HG02973 (cell line): ENCODE results near the gene ITPA.

ENCODE experiments used
- ATAC-seq: cut with Tn5 transposase; IDR thresholded peaks from one replicate; pipeline ENCODE4 v1.9.1; 2021; ENCODE audit warnings: moderate library complexity; ENCODE audit not compliant: unreplicated experiment

The ITPA gene

DNA sequence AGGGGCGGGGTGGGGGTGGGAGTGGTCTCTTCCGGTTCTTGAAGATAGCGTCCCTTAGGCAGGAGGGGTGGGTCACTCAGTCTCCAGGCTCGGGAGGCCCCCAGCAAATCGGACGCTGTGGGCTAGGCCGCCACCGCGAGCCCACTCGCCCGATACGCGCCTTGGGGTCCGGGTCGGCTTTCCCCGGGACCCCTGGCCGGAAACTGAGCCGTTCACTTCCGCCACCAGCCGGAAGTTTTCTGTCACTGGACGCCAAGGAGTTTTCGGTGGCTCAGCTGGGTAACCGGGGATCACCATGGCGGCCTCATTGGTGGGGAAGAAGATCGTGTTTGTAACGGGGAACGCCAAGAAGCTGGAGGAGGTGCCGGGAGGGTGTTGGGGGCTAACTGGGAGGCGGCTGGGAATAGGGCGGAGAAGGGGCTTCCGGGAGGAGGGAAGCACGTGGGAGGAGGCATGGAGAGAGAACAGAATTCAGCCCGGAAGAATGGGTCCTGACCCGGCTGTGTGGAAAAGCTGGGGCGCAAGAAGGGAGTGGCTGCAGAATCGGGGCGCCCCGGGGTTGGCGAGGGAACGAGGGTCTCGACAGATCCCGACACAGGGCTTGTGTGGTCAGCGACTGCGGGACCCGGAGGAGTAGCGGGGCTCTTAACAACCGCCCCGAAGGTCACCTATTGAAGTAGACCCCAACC lies at the start of gene ITPA:
Gene ITPA, plus strand, starts transcription at position 242 of the 689 bp plus-strand sequence. Its CDS starts 54 bp downstream, at position 296.
- no peak for ATAC-seq

DNA sequence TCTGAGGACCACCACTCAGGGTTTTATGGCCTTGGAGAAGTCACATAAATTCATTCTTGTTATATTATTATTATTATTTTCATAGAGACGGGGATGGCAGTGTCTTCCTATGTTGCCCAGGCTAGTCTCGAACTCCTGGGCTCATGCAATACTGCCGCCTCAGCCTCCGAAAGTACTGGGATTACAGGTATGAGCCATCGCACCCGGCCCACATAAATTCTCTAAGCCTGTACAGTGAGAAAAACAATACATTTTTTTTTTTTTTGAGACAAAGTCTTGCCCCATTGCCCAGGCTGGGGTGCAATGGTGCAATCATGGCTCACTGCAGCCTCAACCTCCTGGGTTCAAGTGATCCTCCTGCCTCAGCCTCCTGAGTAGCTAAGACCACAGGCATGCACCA lies 48.9 kb upstream of the ITPA start:
- no peak for ATAC-seq

DNA sequence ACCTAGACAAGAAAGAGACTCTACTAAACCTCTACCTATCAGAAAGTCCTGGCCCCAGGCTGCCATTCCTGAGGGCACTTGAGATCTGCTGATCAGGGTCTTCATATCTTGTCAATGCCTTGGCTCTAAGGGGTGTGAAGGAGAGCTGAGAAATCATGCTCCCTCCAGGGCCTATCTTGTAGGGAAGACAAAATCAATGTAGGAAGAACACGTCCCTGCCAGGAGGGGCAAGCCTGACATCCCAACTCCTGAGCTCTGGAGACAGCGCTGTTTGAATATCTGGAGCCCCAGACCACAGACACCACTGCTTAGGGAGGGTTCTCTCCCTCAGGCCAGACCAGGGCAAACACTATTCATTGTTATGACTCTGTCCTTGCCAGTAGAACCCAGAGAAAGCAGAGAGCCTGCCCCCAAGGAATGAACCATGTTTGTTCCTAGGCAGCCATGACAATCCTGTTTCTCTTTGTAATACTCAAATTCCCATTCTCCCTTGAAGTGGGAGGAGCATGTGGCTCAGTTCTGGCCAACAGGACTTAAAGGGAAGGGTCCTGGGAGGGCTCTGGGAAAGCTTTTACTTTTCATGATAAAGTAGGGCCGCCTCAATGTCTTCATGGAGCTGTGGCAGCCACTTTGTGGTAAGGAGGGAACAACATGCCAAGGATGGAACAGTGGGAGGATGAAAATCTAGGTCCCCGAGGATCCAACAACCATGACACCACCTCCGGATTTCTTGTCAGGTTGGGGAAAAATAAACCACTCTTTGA lies 47.8 kb upstream of the ITPA start:
- ATAC-seq, result no peak

DNA sequence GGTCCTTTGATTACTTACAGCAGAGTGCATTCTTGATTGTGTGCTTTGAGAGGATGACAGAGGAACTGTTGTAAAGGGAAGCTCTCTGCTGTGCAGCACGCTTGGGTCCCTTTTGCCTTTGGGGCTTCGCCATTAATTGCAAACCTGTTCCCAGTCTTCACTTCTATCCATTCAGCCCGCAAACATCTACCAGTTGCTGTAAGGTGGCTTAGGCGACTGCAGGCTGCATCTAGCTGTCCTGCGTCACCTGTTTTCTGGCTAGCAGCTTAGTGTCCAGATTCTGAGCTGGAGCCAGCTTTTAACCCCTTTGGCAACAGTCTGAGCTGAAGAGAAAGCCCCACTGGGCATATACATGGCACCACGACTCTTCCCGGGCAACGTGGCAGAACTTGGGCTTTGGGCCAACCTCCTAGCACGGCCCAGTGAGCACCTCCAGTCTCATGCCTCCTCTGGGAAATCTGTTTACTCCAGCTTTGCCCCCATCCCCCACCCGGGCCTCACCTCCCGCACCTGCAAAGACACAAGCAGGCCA lies 47.2 kb upstream of the ITPA start:
- ATAC-seq, result no peak

DNA sequence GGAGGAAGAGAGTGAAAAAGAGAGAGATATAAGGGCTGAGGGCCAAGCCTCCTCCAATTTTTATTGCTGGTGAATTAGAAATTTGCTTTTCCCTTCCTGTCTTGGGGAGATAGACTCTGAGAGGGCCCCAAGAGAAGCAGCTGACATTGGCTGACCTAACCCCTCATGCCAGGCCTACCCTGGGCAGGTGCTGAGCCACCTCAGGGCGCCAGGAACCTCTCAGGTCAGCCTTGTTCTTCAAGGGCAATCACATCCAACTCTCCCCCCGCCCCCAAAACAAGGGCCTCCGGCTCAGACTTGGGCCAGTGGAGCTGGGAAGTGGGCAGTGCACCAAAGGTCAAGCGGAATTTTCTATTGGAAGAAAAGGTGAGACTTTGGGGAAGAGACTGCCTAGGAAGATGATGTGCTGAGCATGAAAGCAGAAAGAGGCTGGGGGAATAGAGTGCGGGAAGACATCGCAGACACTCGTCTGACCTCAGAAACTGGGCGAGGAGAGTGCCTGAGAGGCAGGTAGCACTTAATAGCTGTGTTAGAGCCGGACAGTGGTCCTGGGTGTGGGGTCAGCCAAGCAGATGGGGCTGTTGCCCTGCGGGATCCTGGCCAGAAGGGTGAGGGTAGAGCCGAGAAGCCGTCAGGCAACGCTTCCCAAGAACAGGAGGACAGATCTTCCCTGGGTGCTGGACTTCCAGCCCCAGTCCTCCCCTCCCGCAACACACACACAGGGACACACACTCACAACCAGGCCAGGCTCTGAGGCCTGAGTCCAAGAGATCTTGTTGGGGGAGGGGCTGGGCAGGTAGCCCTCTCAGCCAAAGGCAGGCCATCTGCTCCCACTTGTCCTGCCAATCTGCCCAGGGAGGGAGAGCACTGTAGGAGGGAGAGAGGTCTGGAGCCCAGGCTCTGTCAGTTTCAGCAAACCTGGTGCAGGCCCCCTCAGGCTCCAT lies 45.9 kb upstream of the ITPA start:
- ATAC-seq, result no peak

DNA sequence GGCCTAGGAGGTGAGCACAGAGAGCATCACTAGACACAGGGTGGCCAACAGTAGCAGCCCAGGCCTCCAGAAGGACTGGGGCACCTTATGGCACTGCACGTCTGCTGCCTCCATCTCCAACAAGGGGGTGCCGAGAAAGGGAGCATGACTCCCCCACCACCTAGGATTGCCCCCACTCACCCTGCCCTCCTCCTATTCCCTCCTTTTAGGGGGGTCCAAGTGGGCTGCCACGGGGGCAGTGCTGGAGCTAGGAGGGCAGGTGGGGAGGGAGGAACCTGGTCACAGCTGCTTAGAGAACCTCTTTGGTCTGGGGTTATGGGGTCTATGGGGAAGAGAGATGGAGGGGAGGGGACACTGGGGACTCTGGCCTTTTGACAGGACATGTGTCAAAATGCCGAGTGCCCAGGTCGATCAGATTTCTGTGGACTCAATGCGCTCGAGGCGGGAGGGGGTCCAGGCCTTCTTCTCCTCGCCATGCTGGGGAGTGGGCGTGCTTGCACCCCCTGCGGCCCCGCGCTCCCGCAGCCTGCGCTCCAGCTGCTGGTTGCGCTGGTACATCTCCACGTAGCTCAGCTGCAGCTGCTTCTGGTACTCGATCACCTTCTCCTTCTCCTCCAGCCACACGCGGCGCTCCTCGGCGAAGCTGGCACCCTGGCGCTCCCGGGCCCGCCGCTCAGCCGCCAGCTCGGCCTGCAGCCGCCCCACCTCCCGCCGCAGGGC lies 45.1 kb upstream of the ITPA start:
- ATAC-seq, result no peak

DNA sequence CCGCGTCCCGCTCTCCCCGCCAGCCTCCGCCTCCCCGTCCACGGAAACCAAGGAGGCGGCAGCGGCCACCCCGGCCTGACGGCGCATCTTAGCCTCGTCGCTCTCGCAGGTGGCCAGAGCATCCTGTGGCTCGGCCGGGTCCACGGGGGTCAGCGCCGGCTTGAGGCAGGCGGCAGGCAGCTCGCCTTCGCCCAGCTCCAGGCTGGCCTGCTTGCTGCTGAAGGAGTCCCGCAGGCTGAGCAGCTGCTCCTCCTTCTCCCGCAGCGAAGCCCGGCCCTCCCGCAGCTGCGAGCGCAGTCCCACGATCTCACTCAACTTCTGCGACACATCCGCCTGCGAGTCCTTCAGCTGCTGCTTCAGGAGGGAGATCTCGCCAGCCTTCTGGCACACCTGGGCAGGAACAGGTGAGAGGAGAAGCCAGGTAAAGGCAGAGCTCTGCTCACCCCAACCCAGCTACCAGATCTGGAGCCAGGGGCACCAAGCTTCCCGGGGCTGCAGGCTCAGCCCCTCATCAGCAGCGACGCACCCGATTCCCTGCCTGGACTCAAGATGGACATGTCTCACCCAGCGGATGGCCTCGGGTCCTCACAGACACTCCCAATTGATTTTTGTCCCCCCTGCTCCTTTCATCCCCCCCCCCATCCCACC lies 44.4 kb upstream of the ITPA start:
- ATAC-seq, result no peak

DNA sequence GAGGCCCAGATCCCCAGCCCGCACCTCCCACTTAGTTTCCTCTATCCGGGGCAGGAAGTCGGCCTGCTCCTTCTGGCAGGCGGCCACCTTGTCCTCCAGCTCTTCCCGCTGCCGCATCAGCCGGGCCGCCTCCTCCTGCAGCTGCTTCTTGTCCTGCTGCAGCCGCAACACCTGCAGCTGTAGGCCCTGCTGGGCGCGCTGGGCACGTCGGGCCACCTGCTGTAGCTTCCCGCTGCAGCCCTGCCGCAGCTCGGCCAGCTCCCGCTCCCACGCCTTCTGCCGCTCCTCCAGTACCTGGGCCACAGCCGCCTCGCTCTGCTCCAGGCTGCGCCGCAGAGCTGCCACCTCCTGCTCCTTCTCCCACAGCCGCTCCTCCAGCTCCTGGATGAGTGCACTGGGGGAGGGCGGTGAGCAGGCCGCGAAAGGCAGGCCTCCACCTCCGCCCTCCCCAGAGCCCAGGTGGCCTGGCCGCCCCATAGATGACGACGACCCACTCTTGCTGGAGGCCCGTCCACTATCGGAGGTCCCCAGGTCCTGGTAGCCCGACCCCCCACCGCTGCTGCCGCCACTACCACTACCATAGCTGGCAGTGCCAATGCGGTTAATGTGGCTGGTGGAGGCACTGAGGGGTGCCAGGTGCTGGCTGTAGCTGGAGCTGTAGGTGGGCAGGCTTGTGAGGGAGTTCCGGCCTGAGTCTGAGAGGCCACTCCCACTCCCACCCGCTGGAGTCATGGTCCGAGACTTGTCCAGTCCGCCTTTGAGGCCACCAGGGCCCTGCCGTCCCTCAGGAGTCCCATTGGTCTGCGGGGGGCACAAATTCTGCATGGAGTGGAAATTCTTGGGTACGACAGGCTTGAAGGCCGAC lies 43.6 kb upstream of the ITPA start:
- no peak for ATAC-seq

DNA sequence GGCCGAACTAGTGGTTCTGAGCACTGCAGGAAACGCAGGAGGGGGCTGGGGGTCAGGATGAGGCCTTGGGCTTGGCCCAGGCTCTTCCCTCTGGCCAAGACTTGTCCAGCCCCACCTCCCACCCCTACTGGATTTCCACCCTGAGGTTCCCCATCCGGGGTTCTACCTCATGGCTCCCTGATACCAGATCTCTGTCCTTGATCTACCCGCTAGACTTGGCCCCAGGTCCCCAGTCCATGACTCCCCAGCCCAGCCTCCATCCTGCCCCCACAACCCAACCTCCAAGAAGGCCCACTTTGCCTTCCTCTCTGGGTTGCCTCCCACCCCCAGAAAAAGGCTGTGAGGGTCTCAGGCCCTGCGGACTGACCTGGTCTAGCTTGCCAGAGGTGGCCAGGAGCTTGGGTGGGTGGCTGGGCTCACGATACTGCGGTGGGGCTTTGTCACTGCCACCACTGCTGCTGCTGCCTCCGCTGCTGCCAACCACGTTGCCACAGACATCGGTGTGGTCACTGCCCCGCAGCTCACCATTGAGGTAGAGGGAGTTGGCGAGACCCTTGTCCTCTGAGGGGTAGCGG lies 42.9 kb upstream of the ITPA start:
- no peak for ATAC-seq

DNA sequence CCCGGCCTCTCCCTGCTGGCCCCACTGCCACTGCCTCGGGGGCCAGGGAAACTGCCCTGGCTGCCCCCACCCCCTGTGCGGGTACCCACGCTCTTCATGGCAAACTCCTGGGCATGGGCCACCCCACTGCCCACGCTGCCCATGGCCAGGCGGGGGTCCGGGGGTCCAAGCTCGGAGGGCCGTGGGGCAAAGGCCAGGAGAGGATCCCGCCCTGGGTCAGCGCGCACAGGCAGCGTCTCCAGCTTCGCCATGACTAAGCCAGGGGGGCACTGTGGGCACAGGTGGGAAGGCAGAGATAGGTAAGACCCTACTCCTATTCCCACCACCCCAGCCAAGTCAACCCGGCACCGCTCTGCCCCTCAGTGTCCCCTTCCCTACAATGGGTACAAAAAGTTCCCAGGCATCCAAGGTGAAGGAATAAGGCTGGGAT lies 42.4 kb upstream of the ITPA start:
- no peak for ATAC-seq

DNA sequence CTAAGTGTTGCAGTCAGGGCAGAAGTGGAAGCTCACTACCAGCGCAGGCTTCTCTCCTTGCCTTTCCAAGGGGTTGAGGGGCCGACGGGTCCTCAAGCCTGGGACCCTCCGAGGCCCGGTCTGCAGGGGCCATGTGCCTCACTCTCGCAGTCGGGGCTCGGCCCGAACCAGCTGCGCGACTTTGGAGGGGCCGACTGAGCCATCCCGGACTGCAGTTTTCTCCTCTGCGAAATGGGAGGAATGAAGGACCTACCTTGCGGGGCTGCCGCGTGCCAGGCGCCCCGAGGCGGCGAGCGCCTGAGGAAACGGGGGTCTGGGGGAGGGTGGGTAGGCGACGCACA lies 41.6 kb upstream of the ITPA start:
- ATAC-seq, result no peak

DNA sequence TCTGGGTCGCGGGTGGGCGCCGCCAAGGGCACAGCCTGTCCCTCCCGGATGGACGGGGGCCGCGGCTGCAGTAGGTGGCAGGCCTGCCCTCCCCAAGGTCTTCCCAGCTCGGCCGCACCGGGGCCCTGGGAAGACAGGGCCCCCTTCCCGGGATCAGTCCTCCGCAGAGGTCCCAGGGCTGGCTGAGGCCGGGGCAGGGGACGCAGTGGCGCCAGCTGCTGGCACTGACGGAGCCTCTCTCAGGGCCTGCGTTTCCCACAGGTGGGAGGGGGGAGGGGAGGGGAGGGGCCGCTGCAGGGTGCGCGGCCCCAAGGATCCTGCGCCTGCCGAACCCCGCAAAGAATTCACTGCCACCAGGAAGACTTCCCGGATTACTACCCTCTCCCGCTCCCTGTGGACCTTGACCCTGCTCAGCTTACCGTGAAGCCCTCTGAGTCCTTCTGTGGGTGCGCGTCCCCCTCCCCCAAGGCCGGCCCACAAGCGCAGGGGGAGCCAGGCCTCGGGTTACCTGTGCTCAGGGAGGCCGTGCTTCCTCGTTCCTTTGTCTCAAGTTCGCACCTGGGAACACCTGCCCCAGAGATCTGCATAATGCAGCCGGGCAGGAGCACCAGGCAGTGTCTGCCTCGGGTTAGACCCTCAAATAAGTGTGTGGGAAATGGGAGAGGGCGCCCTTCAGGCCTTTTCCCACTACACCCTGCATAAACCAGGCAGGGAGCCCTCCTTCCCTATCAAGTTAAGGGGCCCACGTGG lies 41.0 kb upstream of the ITPA start:
- ATAC-seq, result no peak

DNA sequence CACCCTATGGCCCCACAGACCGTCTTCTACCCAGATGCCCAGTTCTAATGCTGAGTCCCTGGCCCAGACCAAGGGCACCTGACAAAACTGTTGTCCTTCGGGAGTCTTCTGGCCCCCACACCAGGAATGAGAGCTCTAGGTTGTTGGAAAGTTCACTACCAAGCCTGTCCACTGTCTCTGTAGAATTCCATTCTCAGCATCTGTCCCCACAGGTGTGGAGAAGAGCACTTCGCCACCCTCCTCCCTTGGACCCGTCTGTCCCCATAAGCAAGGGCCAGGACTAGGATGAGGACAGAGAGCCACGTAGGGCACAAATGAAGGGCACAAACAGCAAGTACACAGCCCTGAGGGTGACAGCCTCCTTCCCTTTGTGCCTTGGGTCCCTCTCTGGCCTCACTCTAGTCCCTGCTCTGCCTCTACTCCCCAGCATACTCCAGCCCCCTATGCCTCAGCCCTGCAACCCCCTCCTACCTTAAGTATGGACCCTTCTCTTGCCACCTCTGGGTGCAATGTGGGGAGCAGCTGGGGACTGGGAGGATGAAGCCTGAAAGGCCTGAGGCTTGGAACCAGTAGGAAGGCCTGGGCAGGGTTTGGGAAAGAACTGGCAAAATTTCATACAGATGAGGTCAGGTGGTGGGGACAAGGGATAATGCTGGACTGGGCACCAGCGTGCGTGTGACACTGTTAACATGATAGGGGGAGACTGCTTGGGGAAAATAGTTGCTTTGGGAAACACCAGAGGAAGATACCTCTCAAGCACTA lies 40.3 kb upstream of the ITPA start:
- ATAC-seq, result no peak

DNA sequence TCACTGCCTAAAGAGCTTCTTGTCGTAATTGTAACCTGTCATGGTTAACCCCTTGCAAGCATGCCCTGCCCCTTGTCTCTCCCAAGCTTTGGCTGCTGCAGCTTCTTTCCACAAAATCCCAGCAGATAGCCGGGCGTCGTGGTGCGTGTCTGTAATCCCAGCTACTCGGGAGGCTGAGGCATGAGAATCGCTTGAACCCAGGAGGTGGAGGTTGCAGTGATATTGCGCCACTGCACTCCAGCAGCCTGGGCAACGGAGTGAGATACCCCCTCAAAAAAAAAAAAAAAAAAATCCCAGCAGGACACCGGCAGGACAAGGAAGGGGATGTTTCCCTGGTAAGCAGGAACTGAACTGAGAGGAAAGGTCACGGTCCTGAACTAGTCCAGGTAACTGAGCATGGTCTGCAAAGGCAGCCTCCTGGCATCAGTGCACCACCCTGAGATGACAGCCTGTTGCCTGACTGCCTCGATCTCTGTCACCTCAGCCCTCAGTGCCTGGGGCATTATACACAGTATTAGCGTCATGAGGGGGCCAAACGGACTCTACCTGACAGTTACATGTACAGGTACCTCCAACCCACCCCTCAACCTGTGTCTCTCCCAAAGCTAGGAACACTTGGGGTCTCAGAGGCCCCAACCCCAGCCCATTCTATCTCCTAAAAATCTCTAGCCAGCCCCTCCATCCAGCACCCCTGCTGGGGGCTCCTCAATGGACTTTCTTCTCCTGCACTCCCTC lies 37.7 kb upstream of the ITPA start:
- ATAC-seq, result no peak

DNA sequence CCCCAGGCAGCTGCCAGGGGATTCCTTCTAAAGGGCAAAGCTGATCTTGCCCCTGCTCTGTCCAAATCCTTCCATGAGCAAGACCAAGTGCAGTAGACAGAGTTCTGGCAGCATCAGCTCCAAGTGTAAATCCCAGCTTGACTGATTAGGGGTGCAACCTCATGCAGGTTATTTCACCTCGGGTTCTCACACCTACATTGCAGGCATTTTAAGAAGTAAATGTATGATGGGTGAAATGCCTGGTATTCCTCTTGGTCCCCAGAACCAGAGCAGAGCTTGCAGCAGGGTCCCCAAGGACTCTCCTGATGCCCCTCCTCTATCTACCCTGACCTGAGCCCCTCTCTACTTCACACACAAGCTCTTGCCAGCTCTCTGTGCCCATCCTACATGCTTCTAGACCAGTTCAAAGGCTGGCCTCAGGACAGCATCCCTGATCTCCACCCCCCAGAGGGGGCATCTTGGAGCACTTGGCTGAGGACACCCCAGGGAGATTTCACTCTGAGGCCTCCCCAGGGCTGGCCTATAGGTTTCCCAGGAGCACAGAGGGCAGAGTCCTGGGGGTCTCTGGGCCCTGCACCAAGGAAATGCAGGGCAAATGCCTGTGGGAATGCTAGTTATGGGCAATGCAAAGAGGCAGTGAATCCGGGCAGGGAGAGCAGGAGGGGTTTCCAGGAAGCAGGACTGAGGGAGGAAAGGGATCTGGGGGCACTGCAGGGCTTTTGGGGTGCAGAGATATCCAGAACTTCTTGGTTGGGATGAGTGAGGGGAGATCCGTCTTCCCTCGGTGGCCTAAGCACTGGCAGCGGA lies 37.0 kb upstream of the ITPA start:
- no peak for ATAC-seq
